Measurements from ENCODE around the gene FIZ1.
"Not testable (repeated sequence)": the region's sequence is repeated elsewhere in the genome, so short reads cannot be mapped to it uniquely, and the experiment has no call there.

Gene FIZ1

DNA sequence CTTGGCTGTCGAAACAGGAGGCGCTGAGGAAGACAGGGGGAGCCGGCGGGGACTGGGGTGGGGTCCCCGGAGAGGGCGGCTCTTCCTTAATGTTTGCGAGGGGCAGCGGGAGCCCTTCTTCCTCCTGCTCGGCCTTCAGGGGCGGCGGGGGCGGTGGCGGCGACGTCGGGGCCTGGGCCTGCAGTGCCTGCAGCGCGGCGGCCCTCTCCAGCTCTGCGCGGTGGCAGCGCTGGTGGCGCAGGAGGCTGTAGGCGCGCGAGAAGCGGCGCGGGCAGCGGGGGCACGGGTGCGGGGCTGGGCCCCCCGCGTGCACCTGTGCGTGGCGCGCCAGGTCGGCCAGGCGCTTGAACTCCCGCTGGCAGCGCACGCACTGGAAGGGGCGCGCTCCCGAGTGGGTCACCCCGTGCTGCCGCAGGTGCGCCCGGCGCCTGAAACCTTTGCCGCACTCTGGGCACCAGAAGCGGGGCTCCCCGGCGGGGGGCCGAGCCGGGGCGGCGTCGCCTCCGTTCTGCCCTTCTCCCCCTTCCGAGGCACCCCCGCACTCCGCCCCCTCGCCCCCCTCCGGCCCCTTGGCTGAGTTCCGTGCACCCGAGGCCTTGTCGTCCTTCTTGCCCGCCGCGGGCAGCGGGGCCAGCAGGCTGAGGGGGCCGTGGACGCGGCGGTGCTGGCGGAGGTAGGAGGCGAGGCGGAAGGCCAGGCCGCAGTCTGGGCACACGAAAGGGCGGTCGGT is 21.1 kb downstream of the FIZ1 start:
- no peak overlapping the region for H3K4me3 ChIP-seq (replicated peaks; ENCODE audit: low read depth, low read length)
- TF ChIP-seq, protein P1, sequence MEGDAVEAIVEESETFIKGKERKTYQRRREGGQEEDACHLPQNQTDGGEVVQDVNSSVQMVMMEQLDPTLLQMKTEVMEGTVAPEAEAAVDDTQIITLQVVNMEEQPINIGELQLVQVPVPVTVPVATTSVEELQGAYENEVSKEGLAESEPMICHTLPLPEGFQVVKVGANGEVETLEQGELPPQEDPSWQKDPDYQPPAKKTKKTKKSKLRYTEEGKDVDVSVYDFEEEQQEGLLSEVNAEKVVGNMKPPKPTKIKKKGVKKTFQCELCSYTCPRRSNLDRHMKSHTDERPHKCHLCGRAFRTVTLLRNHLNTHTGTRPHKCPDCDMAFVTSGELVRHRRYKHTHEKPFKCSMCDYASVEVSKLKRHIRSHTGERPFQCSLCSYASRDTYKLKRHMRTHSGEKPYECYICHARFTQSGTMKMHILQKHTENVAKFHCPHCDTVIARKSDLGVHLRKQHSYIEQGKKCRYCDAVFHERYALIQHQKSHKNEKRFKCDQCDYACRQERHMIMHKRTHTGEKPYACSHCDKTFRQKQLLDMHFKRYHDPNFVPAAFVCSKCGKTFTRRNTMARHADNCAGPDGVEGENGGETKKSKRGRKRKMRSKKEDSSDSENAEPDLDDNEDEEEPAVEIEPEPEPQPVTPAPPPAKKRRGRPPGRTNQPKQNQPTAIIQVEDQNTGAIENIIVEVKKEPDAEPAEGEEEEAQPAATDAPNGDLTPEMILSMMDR (IDR thresholded peaks at IDR 0.05; ENCODE audit: insufficient read depth, low read length, poor library complexity, severe bottlenecking) = no peak
- peaks cover 2% of the 10 kb centered on the region for H3K36me3 ChIP-seq (ENCODE audit: control insufficient read depth, insufficient read depth, low read length)
- DNase-seq (ENCODE audit: extremely low read depth, insufficient read length) = no peak
- no peaks in the 10 kb centered on the region for H3K27me3 ChIP-seq (replicated peaks; ENCODE audit: control insufficient read depth, insufficient read depth, low read length)

DNA sequence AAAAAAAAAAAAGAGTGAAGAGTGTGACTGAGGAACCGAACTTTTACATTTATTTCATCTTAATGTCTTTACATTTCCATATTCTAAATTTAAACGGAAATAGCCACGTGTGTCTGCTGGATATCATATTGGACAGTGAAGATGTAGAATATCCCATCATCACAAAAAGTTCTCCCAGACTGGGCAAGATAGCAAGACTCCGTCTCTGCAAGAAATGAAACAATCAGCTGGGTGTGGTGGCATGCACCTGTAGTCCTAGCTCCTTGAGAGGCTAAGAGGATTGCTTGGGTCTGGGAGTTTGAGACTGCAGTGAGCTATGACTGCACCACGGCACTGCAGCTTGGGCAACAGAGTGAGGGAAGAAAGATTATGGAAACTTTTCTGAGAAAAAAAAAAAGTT is 22.6 kb downstream of the FIZ1 start:
- TF ChIP-seq, protein P1 (IDR thresholded peaks at IDR 0.05; ENCODE audit: insufficient read depth, low read length, poor library complexity, severe bottlenecking) = no peak
- Histone ChIP-seq H3K36me3 (ENCODE audit: control insufficient read depth, insufficient read depth, low read length) (peaks cover 2% of the 10 kb centered on the region), H3K4me3 (replicated peaks; ENCODE audit: low read depth, low read length) (no peak overlapping the region), H3K27me3 (replicated peaks; ENCODE audit: control insufficient read depth, insufficient read depth, low read length) (no peaks in the 10 kb centered on the region)
- DNase-seq (ENCODE audit: extremely low read depth, insufficient read length) = no peak

DNA sequence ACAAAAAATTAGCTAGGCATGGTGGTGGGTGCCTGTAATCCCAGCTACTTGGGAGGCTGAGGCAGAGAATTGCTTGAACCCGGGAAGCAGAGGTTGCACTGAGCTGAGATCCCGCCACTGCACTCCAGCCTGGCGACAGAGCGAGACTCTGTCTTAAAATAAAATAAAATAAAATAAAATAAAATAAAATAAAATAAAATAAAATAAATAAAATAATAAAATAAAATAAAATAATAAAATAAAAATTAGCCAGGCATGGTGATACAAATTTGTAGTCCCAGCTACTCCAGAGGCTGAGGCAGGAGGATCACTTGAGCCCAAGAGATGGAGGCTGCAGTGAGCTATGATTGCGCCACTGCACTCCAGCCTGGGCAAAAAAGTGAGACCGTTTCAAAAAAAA is 25.4 kb downstream of the FIZ1 start:
- not testable (repeated sequence) for H3K36me3 ChIP-seq (ENCODE audit: control insufficient read depth, insufficient read depth, low read length); H3K27me3 ChIP-seq (replicated peaks; ENCODE audit: control insufficient read depth, insufficient read depth, low read length); DNase-seq (ENCODE audit: extremely low read depth, insufficient read length); H3K4me3 ChIP-seq (replicated peaks; ENCODE audit: low read depth, low read length)

DNA sequence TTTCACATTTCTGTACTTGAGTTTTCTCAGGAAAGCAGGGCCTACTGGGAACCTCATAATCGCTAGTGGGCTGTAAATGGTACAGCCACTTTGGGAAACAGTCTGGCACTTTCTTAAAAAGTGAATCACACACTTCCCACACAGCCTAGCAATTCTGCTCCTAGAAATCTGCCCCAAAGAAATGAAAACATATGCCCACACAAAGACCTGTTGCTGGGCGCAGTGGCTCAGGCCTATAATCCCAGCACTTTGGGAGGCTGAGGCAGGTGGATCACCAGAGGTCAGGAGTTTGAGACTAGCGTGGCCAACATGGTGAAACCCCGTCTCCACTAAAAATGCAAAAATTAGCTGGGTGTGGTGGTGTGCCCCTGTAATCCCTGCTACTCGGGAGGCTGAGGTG is 29.8 kb downstream of the FIZ1 start:
- not testable (repeated sequence) for DNase-seq (ENCODE audit: extremely low read depth, insufficient read length); H3K4me3 ChIP-seq (replicated peaks; ENCODE audit: low read depth, low read length); H3K27me3 ChIP-seq (replicated peaks; ENCODE audit: control insufficient read depth, insufficient read depth, low read length)

DNA sequence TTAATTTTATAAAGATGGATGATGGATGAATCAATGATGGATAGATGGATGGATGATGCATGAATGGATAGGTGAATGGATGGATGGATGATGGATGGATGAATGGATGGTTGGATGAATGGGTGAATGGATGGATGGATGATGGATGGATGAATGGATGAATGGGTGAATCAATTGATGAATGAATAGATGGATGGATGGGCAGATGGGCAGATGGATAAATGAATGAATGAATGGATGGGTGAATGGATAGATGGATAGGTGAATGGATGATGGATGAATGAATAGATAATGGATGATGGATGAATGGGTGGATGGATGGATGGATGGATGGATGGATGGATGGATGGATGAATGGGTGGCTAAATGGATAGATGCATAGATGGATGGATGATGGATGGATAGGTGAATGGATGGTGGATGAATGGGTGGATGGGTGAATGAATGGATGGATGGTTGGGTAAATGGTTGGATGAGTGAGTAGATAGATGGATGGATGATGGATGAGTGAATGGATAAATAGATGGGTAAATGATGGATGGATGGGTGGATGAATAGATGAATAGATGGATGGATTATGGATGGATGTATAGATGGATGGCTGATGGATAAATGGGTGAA is 31.5 kb downstream of the FIZ1 start:
- Histone ChIP-seq H3K36me3 (ENCODE audit: control insufficient read depth, insufficient read depth, low read length) (no peaks in the 10 kb centered on the region), H3K27me3 (replicated peaks; ENCODE audit: control insufficient read depth, insufficient read depth, low read length) (no peaks in the 10 kb centered on the region), H3K4me3 (replicated peaks; ENCODE audit: low read depth, low read length) (no peak overlapping the region)
- DNase-seq (ENCODE audit: extremely low read depth, insufficient read length) = no peak
- TF ChIP-seq, protein P1 (IDR thresholded peaks at IDR 0.05; ENCODE audit: insufficient read depth, low read length, poor library complexity, severe bottlenecking) = no peak

More for the DNA sequence above, 29.8 kb downstream of the FIZ1 start:
- H3K36me3 ChIP-seq (ENCODE audit: control insufficient read depth, insufficient read depth, low read length) = not testable (repeated sequence)

DNA sequence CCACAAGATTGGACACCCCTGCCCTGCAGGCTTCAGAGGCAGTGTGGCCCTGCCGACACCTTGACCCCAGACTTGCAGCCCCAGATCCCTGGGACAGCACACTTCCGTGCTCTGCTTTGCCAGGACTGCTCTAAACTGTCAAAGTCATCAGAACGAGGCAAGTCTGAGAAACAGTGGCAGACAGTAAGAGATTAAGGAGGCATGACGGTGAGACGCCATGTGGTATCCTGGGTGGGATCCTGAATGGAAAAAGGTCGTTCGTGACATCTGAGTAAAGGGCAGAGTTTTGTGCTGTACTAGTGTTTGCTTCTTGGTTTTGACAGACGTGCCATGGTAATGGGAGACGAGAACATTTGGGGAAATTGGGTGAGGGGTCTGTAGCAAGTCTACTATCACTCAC is 32.5 kb downstream of the FIZ1 start:
- H3K27me3 ChIP-seq (replicated peaks; ENCODE audit: control insufficient read depth, insufficient read depth, low read length) = no peaks in the 10 kb centered on the region
- no peaks in the 10 kb centered on the region for H3K36me3 ChIP-seq (ENCODE audit: control insufficient read depth, insufficient read depth, low read length)
- no peak overlapping the region for H3K4me3 ChIP-seq (replicated peaks; ENCODE audit: low read depth, low read length)
- TF ChIP-seq, protein P1 (IDR thresholded peaks at IDR 0.05; ENCODE audit: insufficient read depth, low read length, poor library complexity, severe bottlenecking) = no peak
- DNase-seq (ENCODE audit: extremely low read depth, insufficient read length) = no peak

Measured in GM06990 (cell line).